Subcutaneous adipose tissue (tissue), 4 donors: ENCODE measurements around the gene AKR1C3. TPM values are rescaled to one million over a fixed set of nuclear protein-coding genes. Genes with fewer than 3 reads are reported as not detected.

ENCODE experiments used
- total RNA-seq, 4 donors: library from RNA; depleted of rRNA; stranded (reverse); fragments of >200 nt; gene quantifications; one replicate each; pipeline ENCODE4 v1.1.0, GENCODE V29; 2016
- TF ChIP-seq, protein P1 (sequence below): fragments of 450-650 bp; IDR thresholded peaks from one replicate; pipeline ENCODE4 v1.5.1; 2016; ENCODE audit warnings: low read depth, mild to moderate bottlenecking, control low read depth, antibody characterized with exemption, moderate library complexity

Gene AKR1C3
- total RNA-seq, 4 donors from 2014 or later: 124 to 226 (median 166) TPM

DNA sequence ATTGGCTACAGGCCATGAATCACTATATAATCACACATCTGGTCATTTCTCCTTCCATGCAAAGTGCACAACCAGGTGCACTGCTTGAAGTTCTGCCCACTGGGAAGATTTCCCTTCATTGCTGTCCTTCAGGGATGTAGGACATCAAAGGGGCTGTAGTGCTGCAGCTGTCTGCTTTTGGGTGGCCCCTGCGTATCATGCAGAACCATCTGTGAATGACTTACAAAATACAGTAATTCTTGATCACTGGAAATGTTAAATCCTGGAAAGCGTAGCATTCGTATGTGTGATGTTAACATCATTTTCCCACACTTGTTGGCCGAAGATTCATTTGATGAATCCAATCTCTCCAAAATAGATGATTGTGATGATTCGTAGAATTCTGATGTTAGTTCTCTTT is 22.4 kb downstream of the AKR1C3 start:
- TF ChIP-seq, protein P1, sequence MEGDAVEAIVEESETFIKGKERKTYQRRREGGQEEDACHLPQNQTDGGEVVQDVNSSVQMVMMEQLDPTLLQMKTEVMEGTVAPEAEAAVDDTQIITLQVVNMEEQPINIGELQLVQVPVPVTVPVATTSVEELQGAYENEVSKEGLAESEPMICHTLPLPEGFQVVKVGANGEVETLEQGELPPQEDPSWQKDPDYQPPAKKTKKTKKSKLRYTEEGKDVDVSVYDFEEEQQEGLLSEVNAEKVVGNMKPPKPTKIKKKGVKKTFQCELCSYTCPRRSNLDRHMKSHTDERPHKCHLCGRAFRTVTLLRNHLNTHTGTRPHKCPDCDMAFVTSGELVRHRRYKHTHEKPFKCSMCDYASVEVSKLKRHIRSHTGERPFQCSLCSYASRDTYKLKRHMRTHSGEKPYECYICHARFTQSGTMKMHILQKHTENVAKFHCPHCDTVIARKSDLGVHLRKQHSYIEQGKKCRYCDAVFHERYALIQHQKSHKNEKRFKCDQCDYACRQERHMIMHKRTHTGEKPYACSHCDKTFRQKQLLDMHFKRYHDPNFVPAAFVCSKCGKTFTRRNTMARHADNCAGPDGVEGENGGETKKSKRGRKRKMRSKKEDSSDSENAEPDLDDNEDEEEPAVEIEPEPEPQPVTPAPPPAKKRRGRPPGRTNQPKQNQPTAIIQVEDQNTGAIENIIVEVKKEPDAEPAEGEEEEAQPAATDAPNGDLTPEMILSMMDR: no peak

DNA sequence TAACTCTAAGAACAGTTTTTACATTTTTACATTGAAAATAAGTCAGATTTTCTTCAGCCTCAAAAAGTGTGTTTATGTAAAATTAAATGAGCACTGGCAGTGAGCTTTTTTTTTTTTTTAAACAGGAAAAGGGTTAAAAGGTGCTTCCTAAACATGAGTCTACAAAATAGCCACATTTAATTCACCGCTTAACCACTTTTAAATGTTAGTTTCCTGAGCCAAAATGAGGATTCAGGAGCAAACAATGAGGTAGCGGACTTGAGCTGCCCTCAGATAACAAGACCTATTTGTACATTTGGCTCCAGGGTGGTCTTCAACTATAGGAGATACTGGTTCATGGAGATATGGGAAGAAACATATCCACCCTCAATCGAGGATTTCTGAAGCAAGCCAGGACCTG is 22.8 kb downstream of the AKR1C3 start:
- TF ChIP-seq, protein P1: no peak

DNA sequence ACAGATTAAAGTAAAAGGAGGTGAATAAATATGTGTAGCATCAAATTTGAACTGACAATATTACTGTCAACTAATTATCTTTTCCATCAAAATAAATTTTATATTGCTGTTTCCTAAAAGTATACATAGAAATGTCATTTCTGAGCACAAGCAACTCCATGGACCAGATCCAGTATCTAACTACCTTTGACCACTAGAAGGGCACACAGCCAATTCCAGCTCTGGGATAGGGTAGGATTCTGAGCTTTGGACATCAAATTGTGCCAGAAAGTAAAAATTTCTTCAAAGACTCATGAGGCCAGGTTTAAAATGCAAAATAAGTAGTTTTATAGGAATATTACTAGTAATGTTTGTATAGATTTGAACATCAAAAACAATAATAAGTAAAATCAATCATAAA is 29.7 kb downstream of the AKR1C3 start:
- TF ChIP-seq, protein P1: no peak

DNA sequence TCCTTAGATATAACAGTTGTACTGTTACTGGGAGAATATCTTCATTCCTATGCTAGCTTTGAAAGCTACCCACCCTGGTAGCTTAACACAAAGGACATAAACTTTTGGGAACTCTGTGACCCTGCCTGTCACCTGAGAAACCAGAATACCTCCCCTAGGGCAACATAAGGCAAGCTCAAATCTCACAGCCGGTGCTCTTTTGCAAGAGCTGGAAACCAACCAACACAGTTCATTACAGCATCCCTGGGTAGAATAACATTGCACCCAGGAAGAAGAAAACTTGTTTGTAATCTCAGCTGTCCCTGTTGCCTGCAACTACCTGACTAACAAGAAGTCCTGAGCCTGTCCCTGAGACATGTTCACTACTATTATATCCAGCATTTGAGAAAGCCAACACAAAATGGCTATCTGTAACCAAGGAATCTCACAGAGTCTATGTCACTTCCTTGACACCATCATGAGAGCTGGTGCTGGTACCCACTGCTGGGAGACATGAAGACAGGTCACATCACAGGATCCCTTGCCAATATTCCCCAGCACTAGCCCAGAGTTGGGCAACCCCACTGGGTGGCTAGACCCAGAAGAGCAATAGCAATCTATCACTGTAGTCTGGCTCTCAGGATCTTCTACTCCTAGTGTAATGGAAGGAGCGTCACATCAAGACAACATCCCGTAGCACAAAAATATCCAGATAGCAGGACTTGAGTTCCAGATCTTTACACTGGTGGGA is 31.3 kb downstream of the AKR1C3 start:
- TF ChIP-seq, protein P1: no peak

DNA sequence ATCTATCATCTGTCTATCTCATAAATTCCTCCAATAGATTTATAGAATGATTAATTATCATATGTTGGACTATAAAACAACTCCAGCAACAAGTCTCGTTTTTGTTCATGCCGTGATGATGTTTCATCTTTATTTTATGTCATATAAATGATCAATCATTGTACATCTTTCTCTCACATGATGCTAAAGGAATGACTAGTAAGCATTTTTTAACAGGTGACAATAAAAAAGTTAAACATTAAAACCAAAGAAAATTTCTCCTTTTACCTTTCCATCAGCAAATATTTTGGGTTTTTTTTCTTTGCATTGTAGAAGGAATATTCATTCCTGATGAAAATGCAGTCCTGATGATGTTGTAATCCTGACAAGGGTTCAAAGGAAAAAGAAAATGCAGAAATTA is 41.4 kb downstream of the AKR1C3 start:
- TF ChIP-seq, protein P1: no peak

DNA sequence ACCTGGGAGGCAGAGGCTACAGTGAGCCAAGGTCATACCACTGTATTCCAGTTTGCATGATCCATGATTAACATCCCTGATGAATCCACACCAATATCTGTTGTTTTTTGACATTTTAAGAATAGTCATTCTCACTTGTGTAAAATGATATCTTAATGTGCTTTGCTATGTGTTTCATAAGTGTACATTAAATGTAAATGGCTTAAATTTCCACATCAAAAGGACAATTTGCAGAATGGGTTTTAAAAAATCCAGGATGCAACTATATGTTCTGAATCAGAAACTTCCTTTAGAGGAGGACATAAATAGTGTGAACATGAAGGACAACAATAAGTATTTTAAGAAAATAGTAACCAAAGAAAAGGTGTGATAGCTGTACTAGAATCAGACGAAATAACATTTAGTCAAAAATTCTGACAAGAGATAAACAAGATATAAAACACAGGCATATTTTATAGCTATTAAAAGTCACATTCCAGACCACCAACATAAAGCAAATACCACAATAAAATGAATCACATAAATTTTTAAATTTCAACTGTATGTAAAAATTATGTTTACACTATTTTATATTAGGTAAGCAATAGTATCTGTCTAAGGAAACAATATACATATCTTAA is 42.4 kb downstream of the AKR1C3 start:
- TF ChIP-seq, protein P1: no peak

DNA sequence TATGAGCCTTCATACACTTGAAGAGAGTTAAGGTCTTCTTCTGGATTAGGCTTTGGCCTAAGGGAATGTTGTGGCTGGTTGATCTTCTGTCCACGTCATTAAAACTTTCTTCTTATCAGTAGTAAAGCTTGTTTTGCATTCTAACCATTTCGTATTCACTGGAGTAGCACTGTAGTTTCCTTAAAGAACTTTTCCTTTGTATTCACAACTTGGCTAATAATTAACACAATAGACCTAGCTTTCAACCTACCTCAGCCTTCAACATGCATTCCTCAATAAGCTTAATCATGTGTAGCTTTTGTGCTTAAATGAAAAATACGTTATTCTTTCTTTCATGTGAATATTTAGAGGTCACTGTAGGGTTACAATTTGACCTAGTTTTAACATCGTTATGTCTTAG is 48.0 kb downstream of the AKR1C3 start:
- TF ChIP-seq, protein P1: no peak
